HEK293T (cell line): ENCODE measurements around the gene CLCN7.
"Not testable (repeated sequence)": the region's sequence is repeated elsewhere in the genome, so short reads cannot be mapped to it uniquely, and the experiment has no call there.

Source experiments
- CTCF ChIA-PET: fragments of 350-600 bp; formaldehyde crosslinking; extraction: SDS; loops from one replicate; lab custom pipeline; 2021; ENCODE audit warnings: antibody characterized with exemption, inconsistent platforms; lab: Yijun Ruan, JAX
- POLR2A ChIA-PET: fragments of 350-600 bp; formaldehyde crosslinking; extraction: SDS; loops from one replicate; lab custom pipeline; 2020; ENCODE audit warnings: antibody characterized with exemption, inconsistent platforms; lab: Yijun Ruan, JAX
- DNase-seq: peaks from one replicate; pipeline ENCODE4 v3.0.0; 2012; ENCODE audit warnings: mixed read lengths; ENCODE audit errors: extremely low spot score
- ARNT ChIP-seq: fragments of 450-650 bp; IDR thresholded peaks from 2 replicates; pipeline ENCODE4 v1.6.1; 2017; ENCODE audit warnings: mild to moderate bottlenecking
- BHLHE40 ChIP-seq: fragments of 450-650 bp; IDR thresholded peaks from 2 replicates; pipeline ENCODE4 v1.6.1; 2016; ENCODE audit warnings: mild to moderate bottlenecking, moderate library complexity, borderline replicate concordance
- CTBP1 ChIP-seq: fragments of 450-650 bp; IDR thresholded peaks from 2 replicates; pipeline ENCODE4 v1.6.1; 2016; ENCODE audit warnings: borderline replicate concordance
- ELF4 ChIP-seq: fragments of 450-650 bp; IDR thresholded peaks from 2 replicates; pipeline ENCODE4 v1.6.1; 2017; ENCODE audit warnings: antibody characterized with exemption
- FOXA1 ChIP-seq: fragments of 450-650 bp; IDR thresholded peaks from 2 replicates; pipeline ENCODE4 v1.6.1; 2016; ENCODE audit warnings: mild to moderate bottlenecking
- FOXK2 ChIP-seq: fragments of 450-650 bp; IDR thresholded peaks from 2 replicates; pipeline ENCODE4 v1.6.1; 2016; ENCODE audit warnings: mild to moderate bottlenecking
- FOXM1 ChIP-seq: fragments of 450-650 bp; IDR thresholded peaks from 2 replicates; pipeline ENCODE4 v1.6.1; 2017; ENCODE audit warnings: mild to moderate bottlenecking, borderline replicate concordance
- HDGF ChIP-seq: fragments of 450-650 bp; IDR thresholded peaks from 2 replicates; pipeline ENCODE4 v1.6.1; 2017; ENCODE audit warnings: antibody characterized with exemption, borderline replicate concordance
- L3MBTL2 ChIP-seq: fragments of 450-650 bp; conservative IDR thresholded peaks from 2 replicates; pipeline ENCODE4 v1.6.1; 2016; ENCODE audit warnings: mild to moderate bottlenecking
- LEF1 ChIP-seq: fragments of 450-650 bp; IDR thresholded peaks from 2 replicates; pipeline ENCODE4 v1.6.1; 2017; ENCODE audit warnings: mild to moderate bottlenecking, borderline replicate concordance
- NFRKB ChIP-seq: fragments of 450-650 bp; IDR thresholded peaks from 2 replicates; pipeline ENCODE4 v1.6.1; 2016; ENCODE audit warnings: mild to moderate bottlenecking, moderate library complexity
- PKNOX1 ChIP-seq: fragments of 450-650 bp; IDR thresholded peaks from 2 replicates; pipeline ENCODE4 v1.6.1; 2016
- SP1 ChIP-seq: fragments of 450-650 bp; IDR thresholded peaks from 2 replicates; pipeline ENCODE4 v1.6.1; 2017
- SUZ12 ChIP-seq: fragments of 450-650 bp; IDR thresholded peaks from 2 replicates; pipeline ENCODE4 v1.6.1; 2016; ENCODE audit warnings: mild to moderate bottlenecking
- TARDBP ChIP-seq: fragments of 450-650 bp; IDR thresholded peaks from 2 replicates; pipeline ENCODE4 v1.6.1; 2016
- ZNF384 ChIP-seq: fragments of 450-650 bp; IDR thresholded peaks from 2 replicates; pipeline ENCODE4 v1.6.1; 2016

The CLCN7 gene

GRCh38 chr16:1444730-1445517 lies 29.9 kb downstream of the CLCN7 start:
- POLR2A ChIA-PET, result no interaction called here
- DNase-seq, result no peak
- CTCF ChIA-PET, result no interaction called here
- TF ChIP-seq SUZ12, result no peak
- TF ChIP-seq LEF1, result no peak
- TF ChIP-seq ELF4, result no peak
- TF ChIP-seq TARDBP, result no peak
- no peak for TF ChIP-seq ZNF384
- no peak for TF ChIP-seq FOXA1
- no peak for TF ChIP-seq SP1
- TF ChIP-seq ARNT, result no peak
- TF ChIP-seq L3MBTL2, result no peak
- no peak for TF ChIP-seq NFRKB
- no peak for TF ChIP-seq FOXM1
- TF ChIP-seq FOXK2, result no peak
- TF ChIP-seq HDGF, result no peak
- TF ChIP-seq BHLHE40, result no peak
- TF ChIP-seq CTBP1, result no peak
- TF ChIP-seq PKNOX1, result no peak

DNA sequence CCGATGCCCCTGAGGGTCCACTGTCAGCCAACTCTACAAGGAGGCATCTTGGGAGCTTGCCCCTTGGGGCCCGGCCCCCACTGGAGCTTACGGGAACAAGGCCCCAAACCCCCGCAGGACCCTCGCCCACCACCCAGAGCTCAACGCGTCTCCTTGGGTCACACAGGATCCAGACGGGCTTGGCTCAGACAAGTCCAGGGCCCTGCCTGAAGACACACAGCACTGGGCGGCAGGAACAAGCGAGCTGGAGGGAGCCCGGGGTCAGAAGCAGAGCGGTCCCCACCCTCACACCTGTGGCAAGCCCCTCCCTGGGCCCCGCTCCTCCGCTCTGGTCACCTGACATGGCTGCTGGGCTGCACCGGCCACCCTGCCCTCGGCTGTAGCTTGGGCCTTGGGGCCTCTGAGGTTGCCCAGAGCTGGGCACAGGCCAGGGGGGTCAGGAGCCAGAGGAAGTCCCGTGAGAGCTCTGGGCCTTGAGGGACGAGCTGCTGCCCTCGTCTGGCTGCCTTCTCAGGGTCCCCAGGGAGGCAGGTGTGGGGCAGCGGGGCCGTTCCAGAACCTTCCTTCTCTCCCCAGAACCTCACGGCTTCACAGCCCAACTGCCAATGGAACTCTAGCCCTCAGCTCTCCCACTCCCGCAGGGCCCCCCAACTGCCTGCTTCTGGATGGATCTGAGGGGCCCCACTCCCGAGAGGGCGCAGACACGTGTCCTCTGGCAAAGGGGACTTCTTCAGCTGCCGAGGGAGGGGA lies 30.7 kb downstream of the CLCN7 start, which contains the start of gene CCDC154:
Gene CCDC154 (minus strand): TSS at position 577 of the 750 bp plus-strand sequence. CDS start 234 bp downstream, at position 343.
- no peak for DNase-seq
- CTCF ChIA-PET, result no interaction called here
- POLR2A ChIA-PET, result no interaction called here
- TF ChIP-seq BHLHE40, result no peak
- no peak for TF ChIP-seq HDGF
- TF ChIP-seq SP1, result no peak
- TF ChIP-seq FOXM1, result no peak
- no peak for TF ChIP-seq ELF4
- no peak for TF ChIP-seq PKNOX1
- TF ChIP-seq FOXK2, result no peak
- no peak for TF ChIP-seq SUZ12

GRCh38 chr16:1443403-1443973 lies 31.3 kb downstream of the CLCN7 start:
- ChIA-PET CTCF (no interaction called here), POLR2A (no interaction called here)
- no peak for DNase-seq
- TF ChIP-seq ELF4 (no peak), SUZ12 (no peak), NFRKB (no peak), HDGF (no peak), PKNOX1 (no peak), FOXK2 (no peak), SP1 (no peak), BHLHE40 (no peak)

- DNase-seq, result no peak
- CTCF ChIA-PET, result no interaction called here
- no peak for TF ChIP-seq SP1
- TF ChIP-seq FOXM1, result no peak
- TF ChIP-seq CTBP1, result no peak
- no peak for TF ChIP-seq L3MBTL2
- no peak for TF ChIP-seq NFRKB
- TF ChIP-seq FOXA1, result no peak
- no peak for TF ChIP-seq TARDBP
- no peak for TF ChIP-seq PKNOX1
- POLR2A ChIA-PET, result no interaction called here
These were observed 32.1 kb downstream of the CLCN7 start for GRCh38 chr16:1442697-1443096.

GRCh38 chr16:1441391-1441829 lies 33.4 kb downstream of the CLCN7 start:
- CTCF ChIA-PET, result no interaction called here
- TF ChIP-seq HDGF, result no peak
- TF ChIP-seq CTBP1, result no peak
- TF ChIP-seq BHLHE40, result no peak
- TF ChIP-seq SP1, result no peak
- TF ChIP-seq FOXA1, result no peak
- no peak for TF ChIP-seq ARNT
- no peak for TF ChIP-seq SUZ12
- TF ChIP-seq ELF4, result no peak
- no peak for TF ChIP-seq L3MBTL2
- TF ChIP-seq PKNOX1, result no peak
- no peak for TF ChIP-seq FOXK2
- TF ChIP-seq FOXM1, result no peak
- no peak for TF ChIP-seq LEF1
- TF ChIP-seq TARDBP, result no peak
- no peak for TF ChIP-seq NFRKB
- DNase-seq, result no peak
- POLR2A ChIA-PET, result interaction anchor here (1.1 kb wide), 1 partner anchor 21 kb away, joined by 4 read pairs; the partner anchor contains the start of gene UQCC4

DNA sequence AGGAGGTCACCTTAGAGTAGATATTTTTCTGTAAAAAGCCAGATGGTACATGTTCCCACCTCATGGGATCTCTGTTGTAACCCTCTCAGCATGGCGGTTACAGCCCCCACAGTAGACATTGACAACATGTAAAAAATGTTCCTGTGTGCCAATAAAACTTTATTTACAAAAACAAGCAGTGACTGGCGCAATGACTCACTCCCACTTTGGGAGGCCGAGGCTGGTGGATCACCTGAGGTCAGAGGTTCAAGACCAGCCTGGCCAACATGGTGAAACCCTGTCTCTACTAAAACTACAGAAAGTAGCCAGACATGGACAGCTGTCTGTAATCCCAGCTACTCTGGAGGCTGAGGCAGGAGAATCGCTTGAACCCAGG lies 35.1 kb downstream of the CLCN7 start:
- POLR2A ChIA-PET, result interaction anchor here (0.7 to 2.1 kb wide), 2 partner anchors 19 kb away, joined by 3 to 8 read pairs; partner anchors contain the start of gene UQCC4
- not testable (repeated sequence) for DNase-seq
- CTCF ChIA-PET, result interaction anchor here (0.7 kb wide), 1 partner anchor 26 kb away, joined by 7 read pairs; no protein-coding TSS in a partner anchor
